Right ventricle myocardium inferior (tissue), 1 donor: Measurements from ENCODE around the gene SPTLC3. TPM values are rescaled to one million over a fixed set of nuclear protein-coding genes. Genes with fewer than 3 reads are reported as not detected.

Experiments used
- ATAC-seq: fragments of 200-7000 bp; cut with Tn5 transposase; one replicate; pipeline ENCODE4 v1.9.1; 2020; ENCODE audit warnings: mild to moderate bottlenecking, moderate library complexity
- DNase-seq: peaks from one replicate; pipeline ENCODE4 v3.0.0; 2021; ENCODE audit errors: missing footprints
- intact Hi-C: fragments of 100-400 bp; cut with DNase I; formaldehyde crosslinking; loops from one replicate; pipeline ENCODE4 v1.11.0; 2022
- total RNA-seq: library from RNA; stranded (reverse); fragmentation: NEBNext Ultra II Directional; extraction: Animal tissue kit (Norgen Biotek cat#: 25700); gene quantifications from one replicate; pipeline ENCODE4 v1.2.1, GENCODE V29; 2021
- donor health status: DM: no; HTN: yes; CAD: no; lungs with severe emphysema.

SPTLC3 gene
- total RNA-seq, 1 donor from 2014 or later = 6.9 TPM

DNA sequence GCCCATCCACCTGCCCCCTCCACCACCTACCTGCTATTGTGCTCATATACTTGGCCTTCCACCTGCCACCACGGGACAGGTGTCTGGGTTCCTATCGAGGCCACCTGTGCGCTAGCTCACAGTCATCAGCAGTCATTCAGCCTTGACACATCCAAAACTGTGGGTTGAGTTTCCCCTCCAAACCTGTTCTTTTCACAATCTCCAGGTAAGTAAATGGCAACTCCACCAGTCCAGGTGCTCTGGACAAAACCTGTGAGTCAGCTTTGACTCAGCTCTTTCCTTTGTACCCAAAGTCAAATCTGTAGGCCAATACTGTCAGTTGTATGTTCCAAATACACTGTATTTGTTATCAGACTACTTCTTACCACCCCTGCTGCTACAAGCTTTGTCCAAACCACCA, 52.6 kb downstream of the SPTLC3 start:
- DNase-seq = no peak
- ATAC-seq = no peak
- intact Hi-C loops = no loop called here

DNA sequence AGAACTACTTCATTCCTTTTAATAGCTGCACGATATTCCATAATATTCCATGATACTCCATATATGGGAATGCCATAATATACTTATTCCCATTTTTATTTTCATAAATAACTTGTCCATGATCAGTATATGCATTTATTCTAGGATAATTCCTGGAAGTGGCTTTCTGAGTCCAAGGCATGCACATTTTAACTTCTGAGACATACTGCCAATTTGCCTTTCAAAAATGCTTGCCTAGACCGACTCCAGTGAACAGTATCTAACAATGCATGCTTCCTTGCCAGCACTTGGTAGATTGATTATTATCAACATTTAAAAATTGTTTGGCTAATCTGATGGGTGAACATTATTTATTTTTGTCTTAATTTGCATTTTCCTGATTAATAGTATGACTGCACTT, 54.0 kb downstream of the SPTLC3 start:
- intact Hi-C loops = no loop called here
- no peak for ATAC-seq
- DNase-seq = no peak

DNA sequence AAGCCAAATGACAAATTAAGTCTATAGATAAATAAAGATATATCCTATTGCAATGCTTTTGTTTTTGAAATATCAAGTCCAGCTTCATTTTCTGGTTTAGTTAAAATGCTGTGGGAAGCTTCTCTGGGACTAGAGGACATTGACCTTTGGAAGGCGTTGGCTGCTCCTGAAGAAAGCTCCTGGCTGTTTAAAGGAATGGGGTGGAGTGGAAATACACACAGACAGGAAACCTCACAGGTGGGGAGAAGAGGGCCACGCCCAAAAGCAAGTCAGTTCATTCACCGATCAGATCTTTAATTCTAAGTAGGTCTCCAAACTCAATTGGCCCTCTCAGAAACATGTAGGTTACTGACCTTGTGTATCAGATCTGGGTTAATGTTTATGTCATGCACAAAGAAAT, 59.6 kb downstream of the SPTLC3 start:
- ATAC-seq (no peak), DNase-seq (no peak)
- intact Hi-C loops = no loop called here

DNA sequence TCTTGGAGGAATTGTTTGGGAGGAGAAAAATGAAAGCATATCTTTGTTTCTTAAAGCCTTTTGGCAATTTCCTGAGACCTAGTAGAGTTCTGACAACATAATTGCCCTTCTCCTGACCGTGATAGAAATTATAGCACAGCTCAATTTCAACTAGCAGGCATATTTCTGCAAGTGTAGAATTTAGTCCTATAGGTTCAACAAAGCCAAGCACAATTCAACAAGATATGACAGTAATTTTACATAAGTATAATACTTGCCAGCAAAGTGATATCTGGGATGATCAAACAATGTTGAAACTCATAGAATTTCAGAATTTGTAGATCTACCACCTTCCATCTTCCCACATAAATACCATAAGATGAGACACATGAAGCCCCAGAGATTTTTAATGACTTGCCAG, 73.1 kb downstream of the SPTLC3 start:
- ATAC-seq = no peak
- no peak for DNase-seq
- intact Hi-C loops = no loop called here

DNA sequence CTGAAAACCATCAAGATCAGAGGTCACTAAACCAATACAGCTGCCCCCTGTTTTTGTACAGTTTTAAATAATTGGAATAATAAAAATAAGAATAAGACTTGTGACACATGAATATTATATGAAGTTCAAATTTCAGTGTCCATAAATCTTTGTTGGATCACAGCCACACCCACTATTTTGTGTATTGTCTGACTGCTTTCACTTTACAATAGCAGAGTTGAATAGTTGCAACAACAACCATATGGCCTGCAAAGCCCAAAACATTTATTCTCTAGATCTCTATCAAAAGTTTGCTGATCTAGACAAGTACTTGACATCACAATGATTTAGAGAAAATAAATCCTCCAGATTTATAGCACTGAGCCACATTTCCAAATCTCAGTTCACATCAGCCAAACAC, 73.6 kb downstream of the SPTLC3 start:
- DNase-seq (no peak), ATAC-seq (no peak)
- intact Hi-C loops = no loop called here

DNA sequence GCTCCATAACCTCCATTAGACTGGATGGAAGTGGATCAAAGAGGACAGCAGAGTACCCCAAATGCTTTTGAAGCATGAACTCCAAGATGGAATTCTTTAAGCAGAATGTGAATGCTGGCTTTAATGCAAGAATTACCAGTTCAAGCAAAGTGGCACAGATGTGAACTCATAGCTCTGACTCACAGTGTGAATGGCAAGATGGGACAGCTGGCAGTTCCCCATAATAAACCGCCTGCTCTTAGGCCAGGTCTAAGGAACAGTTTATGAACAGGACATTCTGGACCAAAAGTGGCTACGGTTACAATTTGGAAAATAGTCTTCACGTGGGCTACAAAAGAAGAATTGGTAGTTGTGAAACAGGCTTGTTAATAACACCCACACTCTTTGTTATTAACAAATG, 76.5 kb downstream of the SPTLC3 start:
- DNase-seq (no peak), ATAC-seq (no peak)
- intact Hi-C loops = no loop called here

DNA sequence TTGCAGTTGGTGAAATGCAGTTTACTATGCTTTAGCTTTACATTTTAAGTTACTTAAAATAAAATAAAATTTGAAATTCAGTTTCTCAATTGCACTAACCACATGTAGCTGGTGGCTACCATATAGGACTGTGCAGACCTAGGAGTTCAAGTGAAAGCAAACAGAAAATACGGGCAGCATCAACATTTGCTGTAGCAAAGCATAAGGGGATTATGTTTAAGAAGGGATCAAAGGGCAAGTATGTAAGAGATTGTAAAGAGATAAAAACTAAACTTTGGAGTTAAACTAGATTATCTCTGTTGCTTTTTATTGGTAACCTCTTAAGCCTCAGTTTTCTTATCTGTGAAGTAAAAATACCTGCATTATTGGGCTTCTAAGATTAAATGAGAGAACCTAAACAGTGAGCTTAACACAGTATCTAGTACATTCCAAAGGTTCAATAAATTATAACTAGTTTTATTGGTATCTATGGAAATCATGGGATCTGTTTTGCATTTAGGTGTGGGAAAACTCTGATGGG, 81.2 kb downstream of the SPTLC3 start:
- no peak for ATAC-seq
- no peak for DNase-seq
- intact Hi-C loops = no loop called here

DNA sequence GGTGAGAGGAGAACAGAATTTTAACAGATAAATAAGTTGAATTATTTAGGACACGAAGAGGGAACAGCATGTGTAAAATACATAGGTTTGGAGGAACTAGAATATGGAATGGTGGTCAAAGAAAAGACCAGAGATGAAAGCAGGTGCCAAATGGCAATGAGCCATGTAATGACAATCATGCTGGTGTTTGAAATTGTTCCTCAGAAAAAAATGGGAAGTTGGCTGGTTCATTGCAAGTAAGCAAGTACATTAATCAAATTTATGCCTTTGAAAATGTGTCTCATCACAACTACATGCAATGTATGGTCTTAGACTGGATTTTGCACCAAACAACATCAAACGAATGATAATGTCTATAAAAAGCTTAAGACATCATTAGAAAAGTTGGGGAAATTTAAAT, 83.3 kb downstream of the SPTLC3 start:
- no peak for DNase-seq
- intact Hi-C loops = no loop called here
- no peak for ATAC-seq

DNA sequence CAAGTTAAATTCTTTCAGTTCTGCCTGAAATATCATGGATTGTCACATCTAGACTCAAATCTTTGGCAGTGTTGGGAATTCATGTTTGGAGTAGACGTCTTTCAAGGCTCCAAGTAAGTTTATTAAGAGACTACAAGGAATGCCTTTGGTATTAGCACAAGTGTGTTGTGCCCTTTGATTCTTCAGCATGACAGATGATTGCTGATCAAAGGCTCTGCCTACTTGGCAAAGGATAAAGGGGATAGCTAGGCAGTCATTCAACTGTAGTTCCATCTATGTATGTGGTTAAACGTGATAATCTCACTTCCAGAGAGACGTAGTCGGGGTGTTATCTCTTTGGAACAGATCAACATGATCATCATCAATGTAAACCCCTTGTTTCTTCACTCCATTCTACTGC, 86.2 kb downstream of the SPTLC3 start:
- no peak for DNase-seq
- intact Hi-C loops = no loop called here
- ATAC-seq = no peak

DNA sequence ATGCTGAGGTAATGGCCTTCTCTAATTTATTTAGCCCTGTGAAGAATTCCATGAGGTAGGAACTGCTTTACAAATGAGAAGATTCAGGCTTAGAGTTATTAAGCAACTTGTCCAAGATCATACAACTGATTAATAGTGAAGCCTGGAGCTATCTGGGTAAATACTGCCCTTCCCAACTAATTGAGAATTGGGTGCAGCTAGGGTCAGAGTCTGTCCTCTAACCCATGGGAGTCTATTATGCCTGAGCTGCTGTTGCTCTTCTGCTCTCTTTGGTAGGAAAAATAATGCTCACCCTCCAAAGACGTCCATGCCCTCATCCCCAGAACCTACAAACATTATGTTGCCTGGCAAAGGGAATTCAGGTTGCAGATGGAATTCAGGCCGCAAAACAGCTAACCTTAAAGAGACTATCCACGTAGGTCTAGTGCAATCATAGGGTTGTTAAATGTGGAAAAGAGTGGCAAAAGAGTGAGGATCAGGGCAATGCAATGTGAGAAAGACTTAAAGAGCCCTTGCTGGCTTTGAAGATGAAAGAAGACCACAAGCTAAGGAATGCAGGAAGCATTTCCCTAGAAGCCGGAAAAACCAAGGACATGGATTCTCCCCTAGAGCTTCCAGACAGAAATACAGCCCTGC, 90.1 kb downstream of the SPTLC3 start:
- intact Hi-C loops = no loop called here
- DNase-seq (no peak), ATAC-seq (no peak)

DNA sequence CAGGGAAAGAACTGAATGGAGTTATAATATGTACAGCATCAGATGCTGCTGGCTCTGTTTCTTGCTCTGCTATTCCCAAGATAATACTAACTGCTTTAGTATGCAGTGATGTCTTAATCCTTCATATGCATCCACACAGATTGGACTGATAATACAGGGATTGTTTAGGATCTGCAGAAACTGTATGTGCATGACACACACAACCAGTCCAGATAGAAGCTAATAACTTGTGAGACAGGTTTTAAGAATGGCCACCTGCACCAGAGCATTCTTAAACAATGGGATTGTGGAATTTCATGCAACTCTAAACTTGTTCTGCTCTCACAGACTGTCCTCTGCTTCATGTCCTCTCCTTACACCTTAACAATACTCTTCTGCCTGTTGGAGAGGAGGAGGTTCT, 90.9 kb downstream of the SPTLC3 start:
- DNase-seq (no peak), ATAC-seq (no peak)
- intact Hi-C loops = loop anchor here (10.0 kb wide), 2 partner anchors 95 to 1425 kb away; partner anchors contain the start of gene SPTLC3

DNA sequence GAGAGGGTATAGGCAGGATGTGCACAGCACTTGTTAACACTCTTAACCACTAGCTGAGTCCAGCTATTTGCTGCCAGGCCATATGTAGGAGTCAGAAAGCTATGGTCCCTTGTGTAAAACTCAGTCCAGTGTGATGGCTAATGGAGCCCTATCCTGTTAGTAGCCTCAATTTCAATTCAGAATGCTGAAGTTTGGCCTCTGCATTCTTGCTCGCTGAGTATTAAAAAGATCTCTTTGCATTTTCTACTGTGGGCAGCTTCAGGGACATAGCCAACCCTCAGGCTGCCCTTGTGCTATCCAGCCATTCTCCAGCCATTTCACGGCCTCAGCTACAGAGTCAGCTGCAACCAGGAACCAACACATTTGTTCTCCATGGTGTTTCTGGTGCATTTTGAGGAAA, 92.5 kb downstream of the SPTLC3 start:
- intact Hi-C loops = loop anchor here (10.0 kb wide), 2 partner anchors 96 to 1426 kb away; partner anchors contain the start of gene SPTLC3
- ATAC-seq (no peak), DNase-seq (no peak)

DNA sequence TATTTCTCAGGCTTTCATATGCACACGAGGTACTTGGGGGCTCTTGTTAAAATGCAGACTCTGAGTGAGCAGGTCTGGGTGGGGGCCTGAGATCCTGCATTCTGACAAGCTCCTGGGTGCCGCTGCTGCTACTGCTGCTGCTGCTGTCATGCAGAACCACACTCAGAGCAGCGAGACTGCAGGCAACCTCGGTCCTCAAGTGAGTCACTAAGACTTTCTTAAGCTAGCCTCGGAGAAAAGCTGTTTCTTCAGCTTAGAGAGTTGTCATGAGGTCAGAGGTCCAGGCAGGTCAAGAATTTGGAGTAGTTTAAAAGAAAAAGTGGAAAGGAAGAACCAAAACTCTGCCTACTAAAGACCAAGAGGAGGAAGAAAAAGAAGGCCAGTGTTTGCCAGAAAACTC, 92.9 kb downstream of the SPTLC3 start:
- intact Hi-C loops = loop anchor here (10.0 kb wide), 2 partner anchors 97 to 1427 kb away; partner anchors contain the start of gene SPTLC3
- no peak for DNase-seq
- ATAC-seq = no peak

DNA sequence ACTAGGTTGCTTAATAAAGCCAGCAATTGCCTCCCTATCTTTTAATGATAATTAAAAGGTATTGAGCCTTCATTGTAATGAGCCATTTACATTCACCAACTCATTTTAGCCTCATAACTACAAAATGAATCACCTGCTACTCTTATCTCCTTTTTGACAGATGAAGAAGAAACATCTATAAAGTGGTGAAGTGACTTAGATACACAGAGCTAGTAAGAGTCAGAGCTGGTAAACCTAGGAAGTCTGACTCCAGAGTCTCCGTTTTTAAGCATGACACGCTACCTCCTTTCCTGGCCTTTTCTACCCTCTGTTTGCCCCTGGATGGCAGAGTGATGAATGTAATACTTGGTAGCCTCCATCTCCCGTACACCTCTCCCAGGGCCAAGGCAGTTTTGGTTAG, 93.5 kb downstream of the SPTLC3 start:
- intact Hi-C loops = loop anchor here (10.0 kb wide), 2 partner anchors 97 to 1427 kb away; partner anchors contain the start of gene SPTLC3
- DNase-seq (no peak), ATAC-seq (no peak)

DNA sequence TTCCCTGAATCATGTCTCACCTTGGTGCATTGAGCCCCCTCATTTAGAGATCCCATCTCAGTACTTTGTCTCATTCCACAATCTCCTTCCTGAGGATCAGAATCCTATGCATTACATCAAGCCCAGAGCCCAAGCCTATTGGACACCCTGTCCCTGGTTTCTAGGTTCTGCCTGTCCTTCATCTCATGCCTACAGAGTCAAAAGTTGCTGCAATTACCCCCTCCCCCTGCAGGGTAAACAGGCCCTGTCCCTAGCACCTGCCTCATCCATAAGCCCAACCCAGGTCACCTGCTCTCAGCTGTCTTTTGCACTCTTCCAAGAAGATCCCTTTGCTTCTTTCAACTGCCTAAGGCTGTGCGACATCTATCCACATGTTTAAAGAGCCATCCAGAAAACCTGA, 93.9 kb downstream of the SPTLC3 start:
- no peak for ATAC-seq
- intact Hi-C loops = loop anchor here (10.0 kb wide), 2 partner anchors 98 to 1428 kb away; partner anchors contain the start of gene SPTLC3
- no peak for DNase-seq

DNA sequence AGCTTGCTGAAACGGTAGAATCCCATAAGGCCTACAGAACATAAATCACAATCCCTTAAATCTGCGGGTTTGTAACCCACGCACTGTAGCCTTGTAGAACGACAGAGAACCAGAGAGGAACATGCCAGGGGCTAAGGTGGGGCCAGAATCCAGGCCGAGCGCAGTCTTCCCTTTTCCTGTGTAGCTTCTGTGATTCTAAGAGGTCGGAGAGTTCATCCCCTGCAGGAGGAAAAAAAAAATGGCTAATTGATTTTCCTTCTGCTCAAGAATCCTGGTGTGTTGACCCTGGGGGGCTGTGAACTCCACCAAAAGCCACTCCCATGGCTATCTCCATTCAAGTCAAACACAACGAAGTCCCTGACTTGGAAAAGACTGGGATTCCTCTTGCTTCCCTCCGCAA, 96.3 kb downstream of the SPTLC3 start:
- ATAC-seq = no peak
- DNase-seq = no peak
- intact Hi-C loops = loop anchor here (10.0 kb wide), 2 partner anchors 100 to 1430 kb away; partner anchors contain the start of gene SPTLC3

DNA sequence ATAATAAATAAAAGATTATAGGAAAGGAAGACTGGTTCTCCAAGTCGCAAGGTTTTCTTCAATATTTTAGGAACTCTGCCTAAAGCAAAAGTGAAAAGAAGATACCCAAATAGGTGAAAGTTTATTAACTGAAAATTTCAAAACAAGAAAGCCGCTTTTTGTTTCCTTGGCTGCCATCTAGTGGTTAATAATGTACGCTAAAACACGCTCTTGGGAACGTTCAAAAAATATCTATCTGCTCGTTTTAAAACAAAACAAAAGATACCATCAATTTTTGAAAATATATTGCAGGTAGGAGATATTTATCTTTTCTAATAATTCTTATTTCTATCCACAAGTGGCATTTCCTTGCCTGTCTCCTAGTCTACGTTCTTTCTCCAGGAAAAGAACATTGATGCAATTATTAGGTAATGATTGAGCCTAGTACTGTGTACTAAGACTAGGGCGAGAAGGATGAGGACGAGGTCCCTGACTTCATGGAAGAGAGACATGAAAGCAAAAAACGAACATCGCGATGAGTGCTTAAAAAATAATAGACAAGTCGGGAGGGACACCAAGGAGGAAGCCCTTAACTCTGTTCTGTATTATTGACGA, 97.2 kb downstream of the SPTLC3 start:
- intact Hi-C loops = loop anchor here (1.0 to 10.0 kb wide), 4 partner anchors 101 to 1431 kb away; partner anchors contain the start of gene SPTLC3
- DNase-seq = no peak
- ATAC-seq = no peak

DNA sequence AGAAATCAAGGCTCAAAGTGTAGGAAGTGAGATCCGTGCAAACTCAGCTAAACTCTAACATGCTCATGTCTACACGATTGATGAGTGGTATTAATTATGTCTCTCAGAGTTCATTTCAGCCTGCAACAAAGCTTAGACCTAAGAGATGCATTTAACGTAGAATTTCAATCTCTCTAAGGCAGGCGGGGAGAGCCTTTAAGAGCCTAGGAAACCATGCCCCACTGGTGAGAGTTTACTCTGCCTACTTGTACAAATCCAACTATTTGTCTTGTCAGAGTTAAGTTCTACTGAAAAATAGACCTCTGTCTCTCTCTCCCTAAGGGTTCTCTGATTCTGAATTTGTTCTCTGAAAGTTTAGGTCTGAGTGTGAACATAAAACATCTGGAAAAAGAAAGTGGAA, 100.9 kb downstream of the SPTLC3 start:
- ATAC-seq (no peak), DNase-seq (no peak)
- intact Hi-C loops = loop anchor here (10.0 kb wide), 2 partner anchors 105 to 1435 kb away; partner anchors contain the start of gene SPTLC3

DNA sequence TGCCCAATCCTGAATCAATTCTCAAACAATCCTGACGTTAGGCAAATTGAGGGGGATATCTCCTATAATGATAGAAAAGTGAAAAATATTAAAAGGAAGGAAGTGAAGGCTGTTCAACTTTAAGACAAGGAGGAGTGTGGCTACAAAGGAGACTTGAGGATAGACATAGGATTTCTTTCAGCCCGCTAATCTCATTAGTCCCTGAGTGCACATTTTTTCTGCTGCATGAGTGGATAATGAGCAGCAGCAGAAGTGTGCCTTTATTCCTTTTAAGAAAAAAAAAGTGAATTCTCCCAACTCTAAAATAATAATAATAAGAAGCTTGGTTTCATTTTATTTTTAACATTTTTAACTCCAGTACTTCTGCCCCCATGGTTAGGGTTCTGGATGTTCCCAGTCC, 102.0 kb downstream of the SPTLC3 start:
- no peak for DNase-seq
- intact Hi-C loops = no loop called here
- no peak for ATAC-seq

DNA sequence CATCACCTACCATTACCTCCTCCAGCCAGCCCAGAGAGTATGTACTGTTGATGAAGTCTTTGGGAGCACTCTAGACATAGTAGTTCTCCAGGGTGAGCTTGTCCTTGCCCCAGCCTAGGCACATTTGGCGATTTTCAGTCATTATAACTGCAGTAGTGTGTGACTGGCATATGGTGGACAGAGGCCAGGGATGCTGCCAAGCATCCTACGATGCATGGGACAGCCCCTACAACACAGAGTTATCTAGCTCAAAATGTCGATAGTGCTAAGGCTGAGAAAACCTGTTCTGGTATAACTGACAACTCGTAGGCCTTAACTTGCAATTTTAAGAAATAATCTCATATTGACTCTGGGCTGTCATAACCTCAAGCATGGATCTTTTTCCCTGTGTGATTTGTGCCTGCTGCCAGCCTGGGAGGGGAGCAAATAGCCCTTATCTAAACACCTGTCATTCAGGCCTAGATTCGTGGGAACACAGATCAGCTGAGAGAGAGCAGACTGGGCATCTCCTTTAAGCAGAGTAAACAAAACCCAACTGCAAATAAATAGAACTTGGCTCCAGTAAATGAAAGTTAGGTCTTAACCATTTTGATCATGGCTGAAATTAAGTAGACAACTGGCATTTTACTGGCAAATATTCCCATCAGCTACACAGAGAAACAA, 102.6 kb downstream of the SPTLC3 start:
- no peak for ATAC-seq
- intact Hi-C loops = no loop called here
- DNase-seq = no peak
